Endothelial cell of umbilical vein (primary cell): ENCODE measurements around the gene FAM13C. TPM values are rescaled to one million over a fixed set of nuclear protein-coding genes. Genes with fewer than 3 reads are reported as not detected.

ENCODE experiments used
- BruUV-seq: library from RNA; stranded (reverse); fragments of 400-500 nt; replicated peaks from 2 replicates; lab custom pipeline; 2021; lab: Mats Ljungman, UMichigan
- CTCF ChIA-PET: fragments of 300-600, 350-600 bp; sonication (Branson Sonifier 250); formaldehyde crosslinking; loops from one replicate; lab custom pipeline; 2021; ENCODE audit warnings: antibody characterized with exemption, inconsistent platforms; lab: Charles Lee
- POLR2A ChIA-PET: fragments of 300-600, 350-600 bp; sonication (Branson Sonifier 250); formaldehyde crosslinking; loops from one replicate; lab custom pipeline; 2021; ENCODE audit warnings: antibody characterized with exemption, inconsistent platforms; lab: Charles Lee
- DNase-seq: peaks from one replicate; pipeline ENCODE4 v3.0.0-alpha.2; 2011; ENCODE audit warnings: low read depth, low spot score
- FAIRE-seq: peaks from 2 replicates; lab custom pipeline; 2011; peaks lifted over from hg19 to GRCh38; lab: Jason Lieb, UNC
- H2AFZ ChIP-seq: 2 replicates; pipeline ENCODE4 v1.6.0; 2012; ENCODE audit warnings: low read depth, low read length, control low read depth, inconsistent platforms
- H3K27ac ChIP-seq: 2 replicates; pipeline ENCODE4 v1.5.1; 2011; ENCODE audit warnings: low read depth, mild to moderate bottlenecking, control low read depth, low read length, moderate library complexity; ENCODE audit not compliant: insufficient read depth
- H3K27me3 ChIP-seq, 2 experiments: 2 replicates each; pipeline versions ENCODE4 v1.6.0 to v1.6.1; 2011; ENCODE audit warnings: low read length in 2 of 2, mixed read lengths in 1 of 2; ENCODE audit not compliant: control insufficient read depth in 2 of 2, insufficient read depth in 2 of 2
- H3K36me3 ChIP-seq, 2 experiments: 2 replicates in 1 of 2; 3 replicates in 1 of 2; pipeline ENCODE4 v1.5.1; 2011; ENCODE audit warnings: low read length in 2 of 2, mild to moderate bottlenecking in 1 of 2, moderate library complexity in 1 of 2; ENCODE audit not compliant: control insufficient read depth in 2 of 2, insufficient read depth in 2 of 2; ENCODE audit errors: extremely low read depth in 1 of 2
- H3K4me1 ChIP-seq: 3 replicates; pipeline ENCODE4 v1.5.1; 2011; ENCODE audit warnings: mild to moderate bottlenecking, low read length; ENCODE audit not compliant: control insufficient read depth, insufficient read depth; ENCODE audit errors: extremely low read depth
- H3K4me2 ChIP-seq: 2 replicates; pipeline ENCODE4 v1.6.1; 2011; ENCODE audit warnings: low read length, control low read depth, mixed read lengths; ENCODE audit not compliant: insufficient read depth
- H3K4me3 ChIP-seq, 3 experiments: fragments of 200-600 bp in 1 of 3; sonication (generic), shearing (Covaris generic) in 1 of 3; replicated peaks in 1 of 3; 2 replicates each; pipeline ENCODE4 v1.5.1; 2011 to 2016; ENCODE audit warnings: control low read depth in 3 of 3, low read length in 3 of 3, mild to moderate bottlenecking in 2 of 3, inconsistent platforms in 1 of 3, low read depth in 1 of 3, moderate library complexity in 1 of 3; ENCODE audit not compliant: insufficient read depth in 1 of 3
- H3K79me2 ChIP-seq: 2 replicates; pipeline ENCODE4 v1.6.0; 2012; ENCODE audit warnings: low read length, inconsistent platforms; ENCODE audit not compliant: control insufficient read depth, insufficient read depth
- H3K9ac ChIP-seq: replicated peaks from 2 replicates; pipeline ENCODE3; 2011; ENCODE audit warnings: low read length, control low read depth; ENCODE audit not compliant: insufficient read depth; ENCODE audit errors: extremely low read depth
- H3K9me1 ChIP-seq: replicated peaks from 3 replicates; pipeline ENCODE4 v1.6.0; 2011; ENCODE audit warnings: mild to moderate bottlenecking, low read length; ENCODE audit not compliant: control insufficient read depth, insufficient read depth; ENCODE audit errors: extremely low read depth
- H3K9me3 ChIP-seq: replicated peaks from 2 replicates; pipeline ENCODE4 v1.5.1; 2012; ENCODE audit warnings: low read length, inconsistent platforms; ENCODE audit not compliant: control insufficient read depth, insufficient read depth
- H4K20me1 ChIP-seq: replicated peaks from 2 replicates; pipeline ENCODE3; 2011; ENCODE audit warnings: mild to moderate bottlenecking, low read length; ENCODE audit not compliant: control insufficient read depth, insufficient read depth; ENCODE audit errors: extremely low read depth
- CTCF ChIP-seq, 2 donors: IDR thresholded peaks; 1 replicate in 1 of 2; 2 replicates in 1 of 2; pipeline ENCODE4 v1.5.1; 2011; ENCODE audit warnings: low read length in 2 of 2, mild to moderate bottlenecking in 2 of 2, moderate library complexity in 2 of 2, control low read depth in 1 of 2, inconsistent platforms in 1 of 2, low read depth in 1 of 2; ENCODE audit not compliant: insufficient read depth in 1 of 2; ENCODE audit errors: extremely low read depth in 1 of 2
- EZH2 ChIP-seq: IDR thresholded peaks from 2 replicates; pipeline ENCODE4 v1.6.1; 2012; ENCODE audit warnings: borderline replicate concordance, low read depth, mild to moderate bottlenecking, moderate library complexity, low read length, inconsistent platforms; ENCODE audit not compliant: severe bottlenecking
- FOS ChIP-seq: IDR thresholded peaks from 2 replicates; pipeline ENCODE4 v1.6.1; 2011; ENCODE audit warnings: mild to moderate bottlenecking, low read length, moderate library complexity, borderline replicate concordance; ENCODE audit not compliant: insufficient read depth
- GATA2 ChIP-seq: IDR thresholded peaks from 2 replicates; pipeline ENCODE4 v1.7.0; 2011; ENCODE audit warnings: low read depth, mild to moderate bottlenecking, moderate library complexity, mixed read lengths, low read length; ENCODE audit not compliant: insufficient read length, insufficient read depth
- JUN ChIP-seq: IDR thresholded peaks from 2 replicates; pipeline ENCODE4 v1.6.1; 2011; ENCODE audit warnings: borderline replicate concordance, low read depth; ENCODE audit not compliant: insufficient read length, insufficient read depth
- MAX ChIP-seq: IDR thresholded peaks from 2 replicates; pipeline ENCODE4 v1.6.1; 2011; ENCODE audit not compliant: insufficient read depth, insufficient read length
- MYC ChIP-seq: IDR thresholded peaks from one replicate; pipeline ENCODE4 v1.6.1; 2011; ENCODE audit warnings: mild to moderate bottlenecking, low read depth, low read length
- POLR2A ChIP-seq: IDR thresholded peaks from 2 replicates; pipeline ENCODE4 v1.6.1; 2012; ENCODE audit warnings: low read depth, mild to moderate bottlenecking, control low read depth, low read length
- POLR2AphosphoS5 ChIP-seq: IDR thresholded peaks from 2 replicates; pipeline ENCODE4 v1.6.1; 2012; ENCODE audit warnings: low read depth, mild to moderate bottlenecking, control low read depth, low read length, moderate library complexity; ENCODE audit not compliant: insufficient read depth
- dilution Hi-C: fragments of 300-500 bp; cut with MboI; formaldehyde crosslinking; loops from one replicate; pipeline ENCODE4 v1.15.0; 2019; ENCODE audit warnings: low sequenced_read_pairs; ENCODE audit not compliant: extremely low pct_ligation_motif_present
- intact Hi-C: fragments of 100-400 bp; cut with micrococcal nuclease; formaldehyde crosslinking; loops from one replicate; pipeline ENCODE4 v1.10.0; 2022
- polyA plus RNA-seq, 4 experiments: library from polyadenylated mRNA; depleted of rRNA in 3 of 4; stranded (reverse) in 3 of 4; unstranded in 1 of 4; fragments of >200 nt; gene quantifications; 2 replicates each; pipeline versions ENCODE4 v1.2.1 to v1.2.3, GENCODE V29; 2011 to 2012; ENCODE audit warnings: missing spikeins in 1 of 4
- total RNA-seq: library from RNA; stranded (reverse); gene quantifications from 2 replicates; pipeline ENCODE4 v1.2.3, GENCODE V29; 2021

Gene FAM13C
- total and polyA plus RNA-seq, 2 donors (not counting 3 experiments of a cell fraction or from before 2014, with no cell fraction given) = 0.03 TPM; not detected in 1

DNA sequence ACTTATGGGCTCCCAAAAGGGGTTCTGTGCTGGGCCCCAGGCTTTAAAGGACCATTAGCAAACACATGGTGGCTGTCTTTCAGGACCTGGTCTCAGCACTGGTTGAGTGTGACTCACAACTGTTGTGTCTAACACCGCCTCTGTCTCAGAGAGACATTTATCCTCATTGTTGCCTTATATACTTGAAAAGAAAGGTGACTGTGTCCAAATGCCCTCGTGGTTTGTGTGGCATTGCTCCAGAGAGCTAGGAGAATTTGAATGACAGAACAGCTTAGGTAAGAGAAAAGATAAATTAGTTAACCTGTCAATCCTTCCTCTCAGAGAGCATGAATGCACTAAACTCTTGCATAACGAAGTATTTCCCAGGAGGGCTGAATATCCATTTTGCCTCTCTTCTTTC, 14.5 kb upstream of the FAM13C start:
- dilution Hi-C loops = no loop called here

More for the DNA sequence above, 14.5 kb upstream of the FAM13C start:
- no peak overlapping the region for H3K9ac ChIP-seq
- no peak overlapping the region for H3K4me2 ChIP-seq
- H3K79me2 ChIP-seq = no peaks in the 10 kb centered on the region
- H3K9me1 ChIP-seq = no peaks in the 10 kb centered on the region
- H2AFZ ChIP-seq = no peak overlapping the region
- DNase-seq = no peak
- H3K9me3 ChIP-seq = no peaks in the 10 kb centered on the region
- no peaks in the 10 kb centered on the region for H4K20me1 ChIP-seq
- intact Hi-C loops = loop anchor here (5.0 kb wide), 1 partner anchor 50 kb away; no protein-coding TSS in a partner anchor
- no peak overlapping the region for H3K27ac ChIP-seq
- no peaks in the 10 kb centered on the region for H3K4me1 ChIP-seq
- POLR2A ChIA-PET = no interaction called here
- FAIRE-seq = no peak
- no peak for TF ChIP-seq GATA2
- TF ChIP-seq POLR2A = no peak
- no peak for TF ChIP-seq JUN
- no peak for TF ChIP-seq EZH2
- no peak for TF ChIP-seq FOS
- no peak for TF ChIP-seq MAX
- no peak for TF ChIP-seq POLR2AphosphoS5
- TF ChIP-seq CTCF (IDR thresholded peaks at IDR 0.05; ENCODE audit: extremely low read depth in 1 of 2, insufficient read depth in 1 of 2, low read depth in 1 of 2, low read length in 2 of 2) = no peak
- TF ChIP-seq MYC = no peak
- no peaks in the 10 kb centered on the region for H3K27me3 ChIP-seq
- no peak overlapping the region for H3K4me3 ChIP-seq
- CTCF ChIA-PET = no interaction called here
- BruUV-seq = no TSS peak
- no peaks in the 10 kb centered on the region for H3K36me3 ChIP-seq
